Endodermal cell (in vitro differentiated cells): Measurements from ENCODE around the gene SHCBP1. TPM values are rescaled to one million over a fixed set of nuclear protein-coding genes. Genes with fewer than 3 reads are reported as not detected.

ENCODE experiments used
- DNase-seq: peaks from one replicate; pipeline ENCODE4 v3.0.0-alpha.2; 2017
- H3K27ac ChIP-seq: 2 replicates; pipeline ENCODE4 v1.5.1; 2013; ENCODE audit warnings: mild to moderate bottlenecking, low read depth, low read length, moderate library complexity
- H3K27me3 ChIP-seq: 2 replicates; pipeline ENCODE4 v1.6.1; 2013; ENCODE audit warnings: mild to moderate bottlenecking, low read length, moderate library complexity; ENCODE audit not compliant: insufficient read depth, control insufficient read depth, poor library complexity, severe bottlenecking
- H3K36me3 ChIP-seq: 2 replicates; pipeline ENCODE4 v1.7.0; 2013; ENCODE audit warnings: mild to moderate bottlenecking, low read length, moderate library complexity; ENCODE audit not compliant: control insufficient read depth, insufficient read depth
- H3K4me1 ChIP-seq: one replicate; pipeline ENCODE4 v1.7.0; 2013; ENCODE audit warnings: low read length; ENCODE audit not compliant: control insufficient read depth, insufficient read depth
- H3K4me3 ChIP-seq: 2 replicates; pipeline ENCODE4 v1.5.1; 2013; ENCODE audit warnings: mild to moderate bottlenecking, low read length, moderate library complexity
- H3K9ac ChIP-seq: 2 replicates; pipeline ENCODE4 v1.6.1; 2013; ENCODE audit warnings: mild to moderate bottlenecking, low read length, moderate library complexity; ENCODE audit not compliant: poor library complexity, severe bottlenecking; ENCODE audit errors: extremely low read depth
- H3K9me3 ChIP-seq: 2 replicates; pipeline ENCODE4 v1.6.1; 2013; ENCODE audit warnings: mild to moderate bottlenecking, low read length, moderate library complexity; ENCODE audit not compliant: control insufficient read depth
- H3K27ac Mint-ChIP-seq: 2 replicates; pipeline ENCODE4 v1.8.0; 2020; ENCODE audit warnings: mixed read lengths
- H3K27me3 Mint-ChIP-seq: 2 replicates; pipeline ENCODE4 v1.8.0; 2021; ENCODE audit warnings: mild to moderate bottlenecking, mixed read lengths; ENCODE audit not compliant: insufficient read depth
- H3K36me3 Mint-ChIP-seq: 2 replicates; pipeline ENCODE4 v1.8.0; 2020; ENCODE audit warnings: low read depth, mixed read lengths
- H3K4me1 Mint-ChIP-seq: 2 replicates; pipeline ENCODE4 v1.8.0; 2020; ENCODE audit warnings: mixed read lengths
- H3K4me3 Mint-ChIP-seq: 2 replicates; pipeline ENCODE4 v1.8.0; 2020; ENCODE audit warnings: mild to moderate bottlenecking, moderate library complexity, mixed read lengths
- H3K9me3 Mint-ChIP-seq: 2 replicates; pipeline ENCODE4 v1.8.0; 2020; ENCODE audit warnings: mild to moderate bottlenecking, mixed read lengths
- WGBS, 2 experiments: methylation state at CpG; one replicate each; pipeline versions ENCODE4 v1.1.5 to v1.1.7; 2013; ENCODE audit warnings: missing lambda C conversion rate in 2 of 2, mixed read lengths in 1 of 2; ENCODE audit not compliant: insufficient coverage in 1 of 2, insufficient read length in 1 of 2; 5-methylcytosine and 5-hydroxymethylcytosine counted together
- total RNA-seq, 2 donors: library from RNA; stranded (reverse); fragmentation: NEBNext Ultra II Directional in 1 of 2; extraction: Animal tissue kit (Norgen Biotek cat#: 25700) in 1 of 2; gene quantifications; 2 replicates in 1 of 2; 3 replicates in 1 of 2; pipeline ENCODE4 v1.2.1, GENCODE V29; 2021
- TF ChIP-seq, protein P1 (sequence below): fragments of 200-600 bp; sonication (generic); conservative IDR thresholded peaks from 2 replicates; pipeline ENCODE4 v1.5.0; 2021; ENCODE audit warnings: antibody characterized with exemption, mild to moderate bottlenecking

SHCBP1 gene
- total RNA-seq, 2 donors from 2014 or later: 15.1 to 17.2 TPM

DNA sequence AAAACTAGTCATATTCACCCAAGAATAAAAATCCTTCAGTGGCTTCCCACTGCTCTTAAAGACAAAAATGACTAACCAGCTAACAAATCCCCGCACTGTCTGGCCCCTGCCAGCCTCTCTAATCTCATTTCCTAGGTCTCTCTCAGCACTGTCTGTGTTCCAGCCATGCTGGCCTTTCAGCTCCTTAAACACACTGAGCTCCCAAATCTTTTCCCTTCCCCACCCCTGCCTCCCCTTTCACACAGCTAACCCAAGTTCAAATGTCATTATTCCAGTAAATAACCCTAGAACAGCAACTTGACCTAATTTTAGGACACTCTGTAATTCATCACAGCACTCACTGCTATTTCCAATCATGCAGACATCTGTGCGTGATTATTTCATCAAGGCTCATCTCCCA is 7.8 kb downstream of the SHCBP1 start:
- no peak overlapping the region for H3K9ac ChIP-seq
- H3K4me3 Mint-ChIP-seq: no peak overlapping the region
- no peaks in the 10 kb centered on the region for H3K27me3 ChIP-seq
- DNase-seq: no peak
- no peak overlapping the region for H3K27ac ChIP-seq
- H3K27ac Mint-ChIP-seq: no peak overlapping the region
- 92 to 95% methylated on average over 2 of the region's 2 CpGs for WGBS, 2 experiments
- H3K27me3 Mint-ChIP-seq: no peaks in the 10 kb centered on the region
- peaks cover 63% of the 10 kb centered on the region for H3K36me3 ChIP-seq
- H3K4me3 ChIP-seq: no peak overlapping the region
- no peaks in the 10 kb centered on the region for H3K9me3 ChIP-seq
- TF ChIP-seq, protein P1, sequence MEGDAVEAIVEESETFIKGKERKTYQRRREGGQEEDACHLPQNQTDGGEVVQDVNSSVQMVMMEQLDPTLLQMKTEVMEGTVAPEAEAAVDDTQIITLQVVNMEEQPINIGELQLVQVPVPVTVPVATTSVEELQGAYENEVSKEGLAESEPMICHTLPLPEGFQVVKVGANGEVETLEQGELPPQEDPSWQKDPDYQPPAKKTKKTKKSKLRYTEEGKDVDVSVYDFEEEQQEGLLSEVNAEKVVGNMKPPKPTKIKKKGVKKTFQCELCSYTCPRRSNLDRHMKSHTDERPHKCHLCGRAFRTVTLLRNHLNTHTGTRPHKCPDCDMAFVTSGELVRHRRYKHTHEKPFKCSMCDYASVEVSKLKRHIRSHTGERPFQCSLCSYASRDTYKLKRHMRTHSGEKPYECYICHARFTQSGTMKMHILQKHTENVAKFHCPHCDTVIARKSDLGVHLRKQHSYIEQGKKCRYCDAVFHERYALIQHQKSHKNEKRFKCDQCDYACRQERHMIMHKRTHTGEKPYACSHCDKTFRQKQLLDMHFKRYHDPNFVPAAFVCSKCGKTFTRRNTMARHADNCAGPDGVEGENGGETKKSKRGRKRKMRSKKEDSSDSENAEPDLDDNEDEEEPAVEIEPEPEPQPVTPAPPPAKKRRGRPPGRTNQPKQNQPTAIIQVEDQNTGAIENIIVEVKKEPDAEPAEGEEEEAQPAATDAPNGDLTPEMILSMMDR: no peak
- H3K4me1 Mint-ChIP-seq: no peaks in the 10 kb centered on the region
- peaks cover 45% of the 10 kb centered on the region for H3K36me3 Mint-ChIP-seq
- no peaks in the 10 kb centered on the region for H3K4me1 ChIP-seq
- no peaks in the 10 kb centered on the region for H3K9me3 Mint-ChIP-seq

DNA sequence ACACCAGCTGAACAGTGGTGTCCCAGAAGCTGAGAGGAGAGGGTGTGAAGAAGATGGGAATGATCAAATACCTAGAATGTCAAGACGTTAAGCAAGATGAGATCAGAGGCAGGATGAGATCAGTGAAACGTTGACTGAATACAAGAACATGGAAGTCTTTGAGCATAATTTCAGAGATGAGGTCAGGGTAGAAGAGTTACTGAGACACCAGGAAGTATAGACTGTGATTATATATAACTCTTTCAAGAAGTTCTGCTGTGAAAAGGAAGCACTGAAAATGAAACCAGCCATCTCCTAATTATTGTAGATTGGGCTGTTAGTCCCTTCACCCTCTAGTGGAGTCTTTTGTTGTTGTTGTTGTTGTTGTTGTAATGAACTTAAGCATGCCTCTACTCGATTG is 9.1 kb downstream of the SHCBP1 start:
- H3K9me3 ChIP-seq: no peaks in the 10 kb centered on the region
- H3K9ac ChIP-seq: no peak overlapping the region
- no peak overlapping the region for H3K27ac ChIP-seq
- no peaks in the 10 kb centered on the region for H3K27me3 ChIP-seq
- no peak for DNase-seq
- TF ChIP-seq, protein P1: no peak
- no peaks in the 10 kb centered on the region for H3K4me1 ChIP-seq
- Mint-ChIP-seq H3K27ac (no peak overlapping the region), H3K9me3 (no peaks in the 10 kb centered on the region), H3K4me3 (no peak overlapping the region), H3K36me3 (peaks cover 38% of the 10 kb centered on the region), H3K4me1 (no peaks in the 10 kb centered on the region), H3K27me3 (no peaks in the 10 kb centered on the region)
- H3K4me3 ChIP-seq: no peak overlapping the region
- 82 to 98% methylated on average over 3 of the region's 3 CpGs for WGBS, 2 experiments
- peaks cover 63% of the 10 kb centered on the region for H3K36me3 ChIP-seq

DNA sequence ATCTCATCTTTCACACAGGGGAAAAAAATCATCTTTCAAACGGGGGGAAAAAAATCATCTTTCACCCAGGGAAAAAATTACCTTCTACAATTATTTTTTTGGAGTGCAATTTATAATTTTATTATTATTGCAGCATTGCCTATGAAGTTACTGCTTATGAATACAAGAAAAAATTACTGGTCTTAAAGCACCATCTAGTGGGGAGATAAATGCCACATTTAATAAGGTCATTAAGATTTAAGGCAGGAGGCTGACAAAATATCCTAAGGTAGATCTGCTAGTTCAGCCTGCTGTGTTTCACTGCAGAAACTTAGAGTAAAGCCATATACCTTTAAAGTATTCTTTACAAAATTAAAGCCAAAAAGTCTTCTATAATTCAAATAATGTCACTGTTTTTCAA is 13.7 kb downstream of the SHCBP1 start:
- TF ChIP-seq, protein P1: peak; percentile 62
- no CpG with 5 or more reads among the region's 1 CpG for WGBS, 2 experiments
- no peaks in the 10 kb centered on the region for H3K4me1 Mint-ChIP-seq
- H3K27ac ChIP-seq: no peak overlapping the region
- peaks cover 58% of the 10 kb centered on the region for H3K36me3 ChIP-seq
- no peak for DNase-seq
- H3K27me3 ChIP-seq: no peaks in the 10 kb centered on the region
- H3K9me3 Mint-ChIP-seq: no peaks in the 10 kb centered on the region
- no peaks in the 10 kb centered on the region for H3K4me1 ChIP-seq
- H3K27me3 Mint-ChIP-seq: no peaks in the 10 kb centered on the region
- no peak overlapping the region for H3K4me3 ChIP-seq
- H3K9ac ChIP-seq: no peak overlapping the region
- H3K36me3 Mint-ChIP-seq: peaks cover 37% of the 10 kb centered on the region
- H3K27ac Mint-ChIP-seq: no peak overlapping the region
- no peaks in the 10 kb centered on the region for H3K9me3 ChIP-seq
- H3K4me3 Mint-ChIP-seq: no peak overlapping the region
